Stimulated activated CD4-positive, alpha-beta T cell treated with anti-CD3 and anti-CD28 coated beads, Interleukin-4, amount 100 ng/mL, for 48 hours (primary cell): ENCODE measurements around the gene CLEC10A.
"Not testable (repeated sequence)": the region's sequence is repeated elsewhere in the genome, so short reads cannot be mapped to it uniquely, and the experiment has no call there.

ENCODE experiments used
- DNase-seq, 2 donors: peaks; one replicate each; pipeline ENCODE4 v3.0.0-alpha.2; 2020; ENCODE audit warnings: low read depth in 2 of 2

The CLEC10A gene

DNA sequence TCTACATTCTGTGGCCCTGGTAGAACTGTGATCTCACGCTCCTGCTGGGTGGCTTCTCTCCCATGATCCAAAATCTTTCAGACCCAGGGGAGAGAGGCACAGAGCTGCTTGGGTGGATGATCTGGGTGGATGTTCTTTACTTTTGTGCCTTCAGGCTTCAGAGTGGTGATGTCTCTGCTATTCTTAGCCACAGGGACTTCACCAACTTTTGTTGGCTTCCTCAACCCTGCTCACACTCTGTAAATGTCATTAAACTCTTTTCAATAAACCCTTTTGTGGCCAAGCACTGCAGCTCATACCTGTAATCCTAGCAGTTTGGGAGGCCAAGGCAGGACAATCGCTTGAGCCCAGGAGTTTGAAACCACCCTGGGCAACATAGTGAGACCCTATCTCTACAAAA, 7.6 kb downstream of the CLEC10A start:
- no peak for DNase-seq

DNA sequence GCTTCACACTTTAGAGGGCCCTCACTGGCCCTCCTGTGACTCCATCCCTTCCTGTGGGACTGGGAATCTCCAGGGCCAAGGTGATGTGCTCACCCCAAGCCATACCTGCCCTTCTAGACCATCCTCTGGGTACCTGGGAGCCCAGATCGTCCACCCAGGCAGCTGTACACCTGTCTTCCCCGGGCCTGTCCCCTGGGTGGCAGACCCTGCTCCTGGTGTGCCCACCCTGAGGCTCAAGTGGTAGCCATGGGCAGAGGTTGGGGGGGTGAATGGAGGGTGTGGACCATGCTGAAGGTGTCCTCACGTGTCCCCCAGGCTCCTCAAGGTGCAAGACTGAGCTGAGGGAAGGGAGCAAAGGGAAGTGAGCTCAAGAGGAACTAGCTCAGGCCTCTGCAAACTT, 9.3 kb downstream of the CLEC10A start:
- DNase-seq, result no peak

DNA sequence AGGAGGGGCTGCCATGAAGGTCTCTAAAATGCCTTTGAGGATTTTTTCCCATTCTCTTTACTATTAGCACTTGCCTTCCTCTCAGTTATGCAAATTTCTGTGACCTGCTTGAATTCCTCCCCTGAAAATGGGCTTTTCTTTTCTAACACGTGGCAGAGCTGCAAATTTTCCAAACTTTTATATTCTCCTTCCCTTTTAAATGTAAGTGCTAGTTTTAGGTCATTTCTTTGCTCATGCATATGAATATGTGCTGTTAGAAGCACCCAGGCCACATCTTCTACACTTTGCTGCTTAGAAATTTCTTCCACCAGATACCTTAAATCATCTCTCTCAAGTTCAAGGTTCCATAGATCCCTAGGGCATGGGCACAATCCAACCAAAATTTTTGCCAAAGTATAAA, 11.8 kb downstream of the CLEC10A start:
- DNase-seq, result no peak

DNA sequence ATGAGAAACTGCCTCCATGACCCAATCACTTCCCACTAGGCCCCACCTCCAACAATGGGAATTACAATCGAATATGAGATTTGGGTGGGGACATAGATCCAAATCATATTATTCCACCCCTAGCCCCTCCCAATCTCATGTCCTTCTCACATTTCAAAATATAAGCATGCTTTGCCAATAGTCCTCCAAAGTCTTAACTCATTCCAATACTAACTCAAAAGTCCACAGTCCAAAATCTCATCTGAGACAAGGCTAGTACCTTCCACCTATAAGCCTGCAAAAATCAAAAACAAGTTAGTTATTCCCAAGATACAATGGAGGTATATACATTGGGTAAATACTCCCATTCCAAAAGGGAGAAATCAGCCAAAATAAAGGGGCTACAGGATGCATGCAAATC, 12.9 kb downstream of the CLEC10A start:
- DNase-seq, result no peak

DNA sequence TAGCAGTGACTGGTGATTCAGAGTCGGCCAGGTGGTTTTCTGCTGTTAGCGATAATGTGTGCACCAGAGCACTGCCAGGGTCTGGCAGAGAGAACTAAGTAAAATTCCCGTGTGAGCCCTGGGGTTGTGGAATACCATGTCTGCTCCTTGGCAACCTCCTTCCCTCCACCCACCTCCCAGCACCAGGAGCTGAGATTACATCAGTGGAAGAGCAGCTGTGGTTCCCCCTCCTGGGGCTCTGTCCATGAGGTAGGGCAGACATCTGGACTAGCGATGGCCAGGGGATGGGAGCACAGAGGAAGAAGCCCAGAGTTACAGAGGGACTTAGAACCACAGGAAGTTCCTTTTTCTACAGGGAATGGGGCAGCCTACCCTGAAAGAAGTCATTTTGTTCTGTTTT, 15.8 kb downstream of the CLEC10A start:
- no peak for DNase-seq

DNA sequence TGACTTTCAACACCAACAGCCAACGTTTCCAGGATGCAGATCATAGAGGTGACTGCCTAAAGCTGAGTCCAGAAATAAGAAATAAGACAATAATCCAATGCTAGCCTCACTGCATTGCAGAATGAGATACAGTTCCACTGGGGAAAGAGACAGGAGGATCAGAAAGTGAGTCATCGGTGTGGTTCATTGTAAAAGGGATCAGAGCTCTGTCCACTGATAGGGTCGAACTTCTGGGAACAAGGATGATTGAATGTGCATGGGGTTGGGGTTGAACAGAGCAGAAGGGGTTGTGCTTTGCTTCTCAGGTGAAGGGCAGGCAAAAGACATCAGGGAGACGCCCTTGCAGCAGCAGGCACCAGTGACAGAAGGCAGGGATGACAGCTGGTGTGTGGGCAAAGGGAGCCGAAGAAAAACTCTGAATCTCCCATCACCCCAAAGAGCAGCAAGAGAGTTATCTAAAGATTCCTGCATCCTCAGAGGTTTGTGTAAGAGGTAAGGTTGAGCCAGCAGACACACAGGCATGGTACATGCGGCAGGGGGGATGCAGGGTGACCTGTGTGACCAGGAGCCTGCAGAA, 16.4 kb downstream of the CLEC10A start:
- no peak for DNase-seq

DNA sequence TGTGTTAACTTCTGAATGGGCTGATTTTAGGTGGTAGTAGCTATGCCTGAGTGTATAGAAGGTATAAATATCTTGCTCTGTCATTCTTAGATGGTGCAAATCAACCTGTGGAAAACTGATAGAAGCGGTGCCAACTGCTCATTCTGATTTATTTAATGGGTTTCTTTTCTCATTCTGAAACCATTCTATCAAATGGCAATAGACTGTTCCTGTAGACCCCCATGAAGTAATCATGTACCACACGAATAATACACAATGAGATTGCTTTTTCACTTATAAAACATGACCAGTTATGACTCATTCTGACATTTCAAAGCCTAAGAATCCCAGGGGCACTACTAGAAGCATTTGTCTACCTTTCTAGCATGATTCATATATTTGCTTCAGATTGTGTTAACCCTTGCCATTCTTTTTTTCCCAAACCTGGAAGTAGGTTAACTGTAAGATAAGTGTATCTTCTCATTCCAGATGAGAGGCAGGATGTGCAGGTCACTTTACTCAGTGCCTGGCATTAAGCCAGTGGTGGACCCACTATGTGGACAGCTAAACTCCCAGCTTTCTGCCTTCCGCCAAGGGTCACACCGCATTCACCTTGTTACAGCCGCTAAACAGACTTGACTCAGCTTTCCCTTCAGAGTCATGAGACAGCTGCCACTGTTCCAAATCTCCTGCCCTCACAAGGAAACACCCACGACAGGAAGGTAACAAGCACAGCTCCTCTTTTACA, 19.7 kb downstream of the CLEC10A start:
- peak; percentile 37 to 38 for DNase-seq

DNA sequence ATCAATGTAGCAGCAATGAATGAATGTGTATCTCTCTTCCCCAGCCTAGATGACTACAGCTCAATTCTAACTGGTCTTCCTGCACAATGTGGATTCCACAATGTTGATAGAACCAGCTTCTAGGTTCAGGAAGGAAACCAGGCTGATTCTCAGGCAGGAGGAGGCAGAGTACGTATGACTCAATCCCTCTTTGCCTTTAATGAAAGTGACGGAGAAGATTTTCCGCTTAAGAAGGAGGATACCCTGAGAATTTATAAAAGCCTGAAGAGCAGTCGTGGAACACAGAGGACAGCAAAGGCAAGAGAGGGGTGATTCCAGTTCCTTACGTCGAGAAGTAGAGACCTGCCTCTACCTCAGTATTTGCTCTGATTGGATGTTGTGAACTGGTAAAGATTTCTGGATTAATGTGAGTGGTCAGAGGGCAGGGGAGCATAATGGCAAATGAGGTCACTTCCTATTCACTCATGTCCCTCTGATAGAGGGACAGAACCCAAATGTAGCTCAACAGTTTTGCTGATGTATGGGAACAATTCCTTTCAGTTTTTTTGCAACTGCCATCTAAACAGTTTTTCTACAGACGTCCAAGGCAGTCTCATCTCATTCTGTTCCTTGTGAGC, 21.1 kb downstream of the CLEC10A start:
- no peak for DNase-seq

DNA sequence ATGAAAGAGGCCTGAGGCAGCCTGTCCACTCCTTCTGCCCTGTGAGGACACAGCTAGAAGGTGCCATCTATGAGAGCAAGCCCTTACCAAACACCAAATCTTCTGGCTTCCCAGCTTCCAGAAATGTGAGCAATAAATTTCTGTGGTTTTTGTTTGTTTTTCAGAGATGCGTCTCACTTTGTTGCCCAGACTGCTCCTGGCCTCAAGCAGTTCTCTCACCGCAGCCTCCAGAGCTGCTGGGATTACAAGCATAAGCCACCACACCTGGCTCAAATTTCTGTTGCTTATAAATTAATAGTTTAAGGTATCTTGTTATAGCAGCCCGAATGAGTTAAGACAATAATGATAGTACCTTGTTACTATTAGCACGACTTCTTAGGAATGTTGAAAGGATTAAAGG, 23.7 kb downstream of the CLEC10A start:
- no peak for DNase-seq

DNA sequence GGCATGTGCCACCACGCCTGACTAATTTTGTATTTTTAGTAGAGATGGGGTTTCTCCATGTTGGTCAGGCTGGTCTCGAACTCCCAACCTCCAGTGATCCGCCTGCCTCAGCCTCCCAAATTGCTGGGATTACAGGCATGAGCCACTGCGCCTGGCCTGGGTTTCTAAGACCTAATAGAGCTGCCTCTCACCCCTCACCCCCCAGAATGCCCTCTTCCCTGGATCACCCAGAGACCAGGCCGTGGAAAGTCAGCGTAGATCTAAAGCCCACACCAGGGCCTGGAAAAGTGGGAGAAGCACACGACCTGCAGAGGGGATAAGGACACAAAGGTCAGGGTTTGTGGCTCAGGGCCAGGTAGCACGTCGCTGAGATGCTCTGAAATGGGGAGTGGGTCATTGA, 29.5 kb downstream of the CLEC10A start:
- not testable (repeated sequence) for DNase-seq

DNA sequence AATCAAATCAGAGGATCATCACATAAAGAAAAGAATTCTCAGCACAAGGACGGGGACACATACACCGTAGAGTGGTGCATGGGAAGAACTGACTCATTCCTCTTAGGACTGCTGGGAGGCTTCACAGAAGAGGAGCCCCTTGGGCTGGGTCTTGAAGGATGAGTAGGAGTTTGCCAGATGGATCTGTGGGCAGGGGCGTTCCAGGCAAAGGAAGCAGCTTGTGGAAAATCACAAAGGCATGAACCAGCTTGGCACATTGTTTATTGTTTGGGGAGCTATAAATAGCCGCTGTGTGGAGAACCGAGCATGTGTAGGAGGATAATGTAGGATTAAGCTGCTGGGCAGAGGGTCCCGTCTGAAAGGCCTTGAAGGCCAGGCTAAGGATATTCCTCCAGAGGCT, 31.1 kb downstream of the CLEC10A start:
- no peak for DNase-seq

DNA sequence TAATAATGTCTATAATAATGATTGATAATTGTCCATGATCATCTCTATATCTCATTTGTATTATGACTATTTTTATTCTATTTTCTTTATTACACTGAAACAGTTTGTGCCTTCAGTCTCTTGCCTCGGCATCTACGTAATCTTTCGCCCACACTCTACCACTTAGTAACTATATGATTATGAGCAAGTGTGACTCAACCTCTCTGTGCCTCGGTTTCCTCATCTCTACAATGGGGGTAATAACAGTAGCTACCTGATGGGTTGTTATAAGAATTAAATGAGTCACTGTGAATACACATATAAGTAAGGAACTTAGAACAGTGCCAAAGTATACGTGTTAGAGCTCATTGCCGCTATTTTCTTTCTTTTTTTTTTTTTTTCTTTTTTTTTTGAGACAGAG, 32.5 kb downstream of the CLEC10A start:
- no peak for DNase-seq

DNA sequence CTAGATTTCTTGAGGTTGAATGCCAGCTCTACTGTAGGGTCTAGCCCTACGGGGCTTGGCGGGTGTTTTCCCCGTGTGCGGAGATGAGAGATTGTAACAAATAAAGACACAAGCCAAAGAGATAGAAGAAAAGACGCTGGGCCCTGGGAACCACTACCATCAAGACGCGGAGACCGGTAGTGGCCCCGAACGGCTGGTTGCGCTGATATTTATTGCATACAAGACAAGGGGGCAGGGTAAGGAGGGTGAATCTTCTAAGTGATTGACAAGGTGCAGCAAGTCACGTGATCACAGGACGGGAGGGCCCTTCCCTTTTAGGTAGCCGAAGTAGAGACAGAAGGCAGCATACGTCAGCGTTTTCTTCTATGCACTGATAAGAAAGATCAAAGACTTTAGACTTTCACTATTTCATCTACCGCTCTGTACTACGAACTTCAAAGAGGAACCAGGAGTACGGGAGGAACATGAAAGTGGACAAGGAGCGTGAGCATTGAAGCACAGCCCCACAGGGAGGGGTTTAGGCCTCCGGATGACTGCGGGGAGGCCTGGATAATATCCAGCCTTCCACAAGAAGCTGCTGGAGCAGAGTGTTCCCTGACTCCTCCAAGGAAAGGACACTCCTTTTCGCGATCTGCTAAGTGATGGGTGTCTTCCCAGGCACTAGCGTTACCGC, 33.2 kb downstream of the CLEC10A start:
- DNase-seq, result peak; percentile 45 to 68

DNA sequence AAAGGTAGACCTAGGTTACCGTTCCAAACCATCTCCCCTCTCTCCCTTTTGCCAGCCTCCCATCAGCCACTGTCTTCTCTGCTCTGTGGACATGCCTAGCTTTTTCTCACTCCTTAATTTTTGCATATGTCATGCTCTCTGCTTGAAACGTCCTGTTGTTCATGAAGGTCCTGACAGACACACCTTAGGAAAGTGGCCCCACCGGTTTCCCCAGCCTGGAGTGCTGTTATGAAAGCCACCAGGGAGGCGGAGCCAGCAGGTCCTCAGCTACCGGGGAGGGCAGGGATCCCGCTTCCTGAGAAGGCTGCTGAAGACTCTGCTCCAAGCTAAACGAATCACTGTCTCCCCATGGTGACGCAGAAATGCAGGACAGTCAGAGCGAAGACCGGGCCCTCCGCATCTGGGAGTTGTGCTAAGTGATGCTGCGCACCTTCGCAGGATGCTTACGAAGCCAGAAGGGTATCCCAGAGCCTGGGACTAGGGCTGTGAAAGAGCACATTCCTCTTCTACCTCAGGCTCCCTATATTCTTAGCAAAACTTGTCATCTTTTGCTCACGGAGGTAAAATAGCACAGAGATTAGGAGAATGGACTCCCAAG, 33.8 kb downstream of the CLEC10A start:
- DNase-seq, result no peak

DNA sequence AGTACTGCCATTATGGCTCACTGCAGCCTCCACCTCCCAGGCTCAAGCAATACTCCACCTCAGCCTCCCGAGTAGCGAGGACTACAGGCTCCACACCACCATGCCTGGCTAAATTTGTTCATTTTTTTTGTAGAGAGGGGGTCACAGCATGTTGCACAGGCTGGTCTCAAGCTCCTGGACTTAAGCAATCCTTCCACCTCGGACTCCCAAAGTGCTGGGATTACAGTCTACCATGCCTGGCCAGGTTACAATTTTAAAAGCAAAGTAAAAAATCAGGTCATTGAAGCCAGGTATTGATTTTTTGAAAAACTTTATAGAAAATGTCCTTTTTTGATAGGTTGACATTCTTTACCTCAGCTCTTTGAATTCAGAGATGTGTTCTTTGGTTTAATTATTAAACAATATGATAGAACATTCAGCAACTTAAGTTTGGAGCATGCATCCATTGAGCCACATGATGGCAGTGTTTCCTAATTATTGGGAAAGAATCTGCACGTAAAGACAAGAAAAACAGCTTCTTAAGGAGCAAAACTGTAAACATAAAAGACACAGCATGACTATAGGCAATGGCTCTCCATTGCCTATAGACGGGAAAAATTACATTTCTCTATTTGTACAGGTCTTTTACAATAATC, 34.4 kb downstream of the CLEC10A start:
- DNase-seq, result no peak

DNA sequence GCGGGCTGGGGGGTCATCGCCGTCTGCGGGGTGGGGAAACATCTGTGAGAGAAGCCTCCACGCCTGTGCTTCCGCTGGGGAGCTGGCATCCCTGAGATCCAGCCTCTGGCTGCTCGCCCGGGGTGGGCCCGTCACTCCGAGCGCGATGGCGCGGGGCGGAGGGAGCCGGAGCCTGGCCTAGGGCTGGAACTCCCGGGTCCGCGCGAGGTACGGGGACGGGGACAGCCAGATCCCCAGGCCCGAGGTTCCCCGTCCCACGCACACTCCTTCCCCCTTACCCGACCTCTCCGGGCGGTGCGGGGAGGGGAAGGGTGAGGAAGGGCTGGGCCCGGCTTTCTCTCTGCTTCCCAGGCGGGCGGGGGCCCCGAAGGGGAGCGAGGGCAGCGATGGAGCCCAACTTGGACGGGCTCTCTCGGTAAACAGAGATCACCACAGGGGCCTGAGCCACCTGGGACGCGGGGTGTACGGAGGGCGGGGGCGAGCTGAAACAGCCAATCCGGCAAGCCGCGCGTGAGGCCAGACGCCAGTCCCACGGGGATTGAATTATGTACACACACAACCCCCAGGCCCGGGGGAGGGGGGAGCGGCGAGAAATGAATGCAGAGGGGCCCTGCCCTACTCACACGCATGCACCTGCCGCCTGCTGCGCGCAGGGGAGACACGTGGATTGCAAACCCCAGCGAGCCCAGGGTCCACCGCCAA, 36.4 kb downstream of the CLEC10A start, which contains the start of gene SLC16A11:
TSS of gene SLC16A11 (minus strand) at position 596 of the 702 bp plus-strand sequence. CDS start at position 17, 579 bp downstream.
- DNase-seq, result no peak

DNA sequence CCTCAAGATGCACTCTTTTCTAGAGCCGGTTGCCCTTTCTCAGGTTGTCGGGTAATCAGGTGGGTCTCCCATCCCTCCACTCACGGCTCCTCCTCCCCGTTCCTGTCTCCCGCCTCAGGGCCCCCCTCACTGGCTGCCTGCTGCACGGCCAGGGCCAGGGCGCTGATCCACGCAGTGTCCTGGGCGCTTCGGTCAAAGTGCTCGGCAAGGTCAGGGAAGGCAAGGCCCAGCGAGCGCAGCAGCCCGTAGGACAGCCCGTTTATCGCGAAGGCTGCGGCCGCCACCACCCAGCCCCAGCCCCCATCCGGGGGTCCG, 36.9 kb downstream of the CLEC10A start:
- no peak for DNase-seq

DNA sequence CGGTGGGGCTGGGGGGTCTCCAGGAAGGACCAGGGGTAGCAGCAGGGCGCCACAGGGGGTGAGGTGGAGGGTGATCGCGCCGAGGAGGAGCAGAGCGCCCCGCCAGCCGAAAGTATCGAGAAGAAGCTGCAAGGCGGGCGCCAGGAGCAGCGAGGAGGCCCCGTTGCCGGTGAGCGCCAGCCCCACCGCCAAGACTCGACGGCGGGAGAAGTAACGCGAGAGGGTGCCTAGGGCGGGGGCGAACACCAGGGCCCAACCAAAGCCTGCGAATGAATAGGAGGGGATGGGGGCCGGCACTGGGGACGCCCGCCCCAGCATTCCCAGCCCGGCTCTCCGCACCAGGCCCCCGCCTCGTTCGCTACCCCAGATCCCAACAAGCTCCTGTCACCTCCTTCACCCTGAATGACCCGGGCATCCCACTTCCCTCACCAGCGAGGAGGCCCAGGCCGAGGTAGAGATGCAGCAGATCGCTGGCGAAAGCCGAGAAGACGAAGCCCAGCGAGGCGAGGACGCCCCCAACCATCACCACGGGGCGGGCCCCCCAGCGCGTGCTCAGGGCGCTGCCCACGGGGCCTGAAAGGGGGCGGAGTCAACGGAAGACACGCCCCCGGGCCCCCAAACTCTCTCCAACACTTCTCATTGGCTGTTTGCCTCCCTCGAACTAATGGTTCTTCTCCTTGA, 37.4 kb downstream of the CLEC10A start:
- DNase-seq, result no peak

DNA sequence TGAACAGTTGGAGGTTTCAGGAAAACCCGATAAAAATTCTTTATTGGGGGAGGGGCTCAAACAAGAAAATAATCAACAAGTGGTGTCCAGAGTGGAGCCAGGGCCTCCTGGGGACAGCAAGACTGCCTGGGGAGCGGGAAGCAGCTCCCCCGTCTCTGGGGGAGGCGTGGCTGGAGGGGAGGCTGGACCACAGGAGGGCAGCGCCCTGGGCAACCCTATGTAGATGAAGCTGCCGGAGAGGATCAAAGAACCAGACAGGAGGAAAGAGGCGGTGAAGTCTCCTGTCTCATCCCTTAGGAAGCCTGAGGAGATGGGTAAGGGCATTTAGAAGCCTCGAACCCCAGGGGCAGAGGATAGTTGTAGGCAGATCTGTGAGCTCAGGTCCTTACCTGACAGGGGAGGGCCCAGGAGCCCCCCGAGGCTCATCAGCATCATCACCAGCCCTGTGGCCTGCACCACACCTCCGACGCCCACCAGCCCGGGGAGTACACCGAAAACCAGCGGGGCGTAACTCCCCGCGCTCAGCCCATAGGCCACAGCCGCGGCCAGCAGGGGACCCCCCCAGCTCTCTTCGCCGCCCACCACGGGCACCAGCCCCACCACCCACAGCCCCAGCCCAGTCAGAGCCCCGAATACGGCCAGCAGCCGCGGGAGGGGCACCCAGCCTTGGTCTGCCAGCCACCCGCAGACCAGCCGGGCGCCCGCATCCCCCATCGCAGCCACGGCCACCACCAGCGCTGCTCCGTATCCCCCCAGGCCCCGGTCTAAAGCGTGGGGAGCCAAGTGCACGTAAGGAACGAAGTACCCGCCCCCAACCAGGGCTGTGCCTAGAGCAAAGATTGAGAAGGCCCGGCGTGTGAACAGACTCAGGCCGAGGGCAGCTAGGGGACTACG, 38.2 kb downstream of the CLEC10A start:
- no peak for DNase-seq

DNA sequence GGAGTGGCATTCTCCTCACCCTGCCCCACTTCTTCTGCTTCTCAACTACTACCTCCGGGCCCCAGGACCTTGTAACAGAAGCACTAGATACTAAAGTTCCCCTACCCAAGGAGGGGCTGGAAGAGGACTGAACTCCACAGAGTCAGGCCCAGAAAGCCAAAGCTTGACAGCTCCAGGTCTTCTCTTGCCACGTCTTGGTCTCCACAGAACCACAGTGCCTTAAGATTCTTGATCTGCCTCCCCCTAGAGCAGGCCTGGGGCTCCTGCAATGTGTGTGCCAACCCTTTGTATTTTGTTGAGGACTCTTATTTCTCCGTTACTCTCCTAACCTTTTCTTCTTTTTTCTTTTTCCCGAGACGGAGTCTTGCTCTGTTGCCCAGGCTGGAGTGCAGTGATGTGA, 40.2 kb downstream of the CLEC10A start:
- no peak for DNase-seq
